KOPT-K1 (cell line): ENCODE results near the gene PEX10.

ENCODE experiments used
- H3K27ac ChIP-seq: fragments of 200-600 bp; sonication (generic); 2 replicates; pipeline ENCODE4 v1.5.1; 2016; ENCODE audit warnings: antibody characterized with exemption, mild to moderate bottlenecking, low read depth, low read length; ENCODE audit not compliant: poor library complexity, severe bottlenecking
- H3K36me3 ChIP-seq: fragments of 200-600 bp; sonication (generic); 2 replicates; pipeline ENCODE4 v1.5.1; 2017; ENCODE audit warnings: antibody characterized with exemption, mild to moderate bottlenecking, low read length, moderate library complexity; ENCODE audit not compliant: insufficient read depth
- H3K9me3 ChIP-seq: fragments of 200-600 bp; sonication (generic); 2 replicates; pipeline ENCODE4 v1.5.1; 2017; ENCODE audit warnings: antibody characterized with exemption, low read length, mild to moderate bottlenecking; ENCODE audit not compliant: insufficient read depth, poor library complexity, severe bottlenecking

The PEX10 gene

GRCh38 chr1:2419416-2419815, 7.1 kb upstream of the PEX10 start:
- Histone ChIP-seq H3K27ac (no peak overlapping the region), H3K9me3 (peaks cover 16% of the 10 kb centered on the region), H3K36me3 (no peaks in the 10 kb centered on the region)

- H3K9me3 ChIP-seq: peaks cover 16% of the 10 kb centered on the region
- H3K36me3 ChIP-seq: no peaks in the 10 kb centered on the region
- no peak overlapping the region for H3K27ac ChIP-seq
These were observed 6.5 kb upstream of the PEX10 start for GRCh38 chr1:2418791-2419320.

GRCh38 chr1:2417833-2418225, 5.5 kb upstream of the PEX10 start:
- Histone ChIP-seq H3K9me3 (peaks cover 6% of the 10 kb centered on the region), H3K27ac (no peak overlapping the region), H3K36me3 (no peaks in the 10 kb centered on the region)

- Histone ChIP-seq H3K27ac (peak overlapping the region; percentile 25), H3K9me3 (peaks cover under 1% of the 10 kb centered on the region), H3K36me3 (no peaks in the 10 kb centered on the region)
These were observed 4.9 kb upstream of the PEX10 start for GRCh38 chr1:2417083-2417832.

- H3K27ac ChIP-seq: peak overlapping the region; percentile 25
- H3K36me3 ChIP-seq: no peaks in the 10 kb centered on the region
- H3K9me3 ChIP-seq: no peaks in the 10 kb centered on the region
These were observed 4.0 kb upstream of the PEX10 start for GRCh38 chr1:2416403-2416802.

GRCh38 chr1:2415801-2416208, 3.4 kb upstream of the PEX10 start:
- no peak overlapping the region for H3K27ac ChIP-seq
- no peaks in the 10 kb centered on the region for H3K36me3 ChIP-seq
- no peaks in the 10 kb centered on the region for H3K9me3 ChIP-seq

- Histone ChIP-seq H3K27ac (no peak overlapping the region), H3K9me3 (no peaks in the 10 kb centered on the region), H3K36me3 (no peaks in the 10 kb centered on the region)
These were observed 3.0 kb upstream of the PEX10 start for GRCh38 chr1:2415337-2415736.

GRCh38 chr1:2414297-2414958, 2.1 kb upstream of the PEX10 start:
- no peak overlapping the region for H3K27ac ChIP-seq
- H3K36me3 ChIP-seq: no peaks in the 10 kb centered on the region; the same call in 1 of the 2 replicates
- no peaks in the 10 kb centered on the region for H3K9me3 ChIP-seq

- Histone ChIP-seq H3K36me3 (peaks cover under 1% of the 10 kb centered on the region; the same call in 1 of the 2 replicates), H3K9me3 (no peaks in the 10 kb centered on the region), H3K27ac (peak overlapping the region; percentile 67)
These were observed 1.3 kb upstream of the PEX10 start for GRCh38 chr1:2413495-2414296.

- peaks cover 7% of the 10 kb centered on the region; the same call in 1 of the 2 replicates for H3K36me3 ChIP-seq
- peak overlapping the region; percentile 67 for H3K27ac ChIP-seq
- no peaks in the 10 kb centered on the region for H3K9me3 ChIP-seq
These were observed 570 bp upstream of the PEX10 start for GRCh38 chr1:2412773-2413494.

- Histone ChIP-seq H3K9me3 (no peaks in the 10 kb centered on the region), H3K36me3 (peaks cover 16% of the 10 kb centered on the region; the same call in 1 of the 2 replicates), H3K27ac (peak overlapping the region; percentile 67)
These were observed 466 bp downstream of the PEX10 start for GRCh38 chr1:2411801-2412394.

- Histone ChIP-seq H3K9me3 (no peaks in the 10 kb centered on the region), H3K36me3 (peaks cover 36% of the 10 kb centered on the region), H3K27ac (no peak overlapping the region)
These were observed 2.6 kb downstream of the PEX10 start for GRCh38 chr1:2409745-2410144.

GRCh38 chr1:2408859-2409276, 3.5 kb downstream of the PEX10 start:
- Histone ChIP-seq H3K36me3 (peaks cover 45% of the 10 kb centered on the region), H3K9me3 (no peaks in the 10 kb centered on the region), H3K27ac (no peak overlapping the region)

- Histone ChIP-seq H3K9me3 (no peaks in the 10 kb centered on the region), H3K36me3 (peaks cover 49% of the 10 kb centered on the region), H3K27ac (no peak overlapping the region)
These were observed 3.9 kb downstream of the PEX10 start for GRCh38 chr1:2408456-2408855.
